HFF-Myc (cell line): Measurements from ENCODE around the gene BARX1.
"Not testable (repeated sequence)": the region's sequence is repeated elsewhere in the genome, so short reads cannot be mapped to it uniquely, and the experiment has no call there.

Experiments used
- DNase-seq: peaks from one replicate; pipeline ENCODE4 v3.0.0-alpha.2; 2011; ENCODE audit warnings: low read depth; ENCODE audit errors: extremely low read depth
- H3K4me3 ChIP-seq: replicated peaks from 2 replicates; pipeline ENCODE4 v1.5.1; 2011; ENCODE audit warnings: low read depth, mild to moderate bottlenecking, control low read depth, low read length
- TF ChIP-seq, protein P1 (sequence below): IDR thresholded peaks from 2 replicates; pipeline ENCODE4 v1.5.1; 2012; ENCODE audit warnings: mild to moderate bottlenecking, low read depth, low read length, control low read depth; ENCODE audit errors: missing control alignments

Gene BARX1

DNA sequence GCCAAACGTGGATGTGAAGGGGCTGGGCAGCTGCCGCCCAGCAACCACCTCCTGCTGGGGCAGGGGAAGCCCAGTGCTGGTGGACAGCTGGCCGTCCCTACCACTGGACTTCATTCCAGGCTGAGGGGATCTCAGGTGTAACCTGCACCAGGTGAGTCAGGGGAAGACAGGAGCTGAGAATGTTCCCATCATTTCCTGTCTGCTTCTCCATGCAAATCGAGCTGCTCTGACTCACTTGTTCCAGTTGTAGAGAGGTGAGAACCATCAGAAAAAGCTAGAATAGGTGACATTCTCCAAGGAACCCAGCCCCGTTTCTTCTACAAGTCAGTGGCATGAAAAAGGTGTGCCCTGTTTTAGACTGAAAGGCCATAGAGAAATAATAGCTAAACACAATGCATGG is 21.8 kb upstream of the BARX1 start:
- DNase-seq, result no peak

GRCh38 chr9:93976081-93976480 is 20.9 kb upstream of the BARX1 start:
- TF ChIP-seq, protein P1, sequence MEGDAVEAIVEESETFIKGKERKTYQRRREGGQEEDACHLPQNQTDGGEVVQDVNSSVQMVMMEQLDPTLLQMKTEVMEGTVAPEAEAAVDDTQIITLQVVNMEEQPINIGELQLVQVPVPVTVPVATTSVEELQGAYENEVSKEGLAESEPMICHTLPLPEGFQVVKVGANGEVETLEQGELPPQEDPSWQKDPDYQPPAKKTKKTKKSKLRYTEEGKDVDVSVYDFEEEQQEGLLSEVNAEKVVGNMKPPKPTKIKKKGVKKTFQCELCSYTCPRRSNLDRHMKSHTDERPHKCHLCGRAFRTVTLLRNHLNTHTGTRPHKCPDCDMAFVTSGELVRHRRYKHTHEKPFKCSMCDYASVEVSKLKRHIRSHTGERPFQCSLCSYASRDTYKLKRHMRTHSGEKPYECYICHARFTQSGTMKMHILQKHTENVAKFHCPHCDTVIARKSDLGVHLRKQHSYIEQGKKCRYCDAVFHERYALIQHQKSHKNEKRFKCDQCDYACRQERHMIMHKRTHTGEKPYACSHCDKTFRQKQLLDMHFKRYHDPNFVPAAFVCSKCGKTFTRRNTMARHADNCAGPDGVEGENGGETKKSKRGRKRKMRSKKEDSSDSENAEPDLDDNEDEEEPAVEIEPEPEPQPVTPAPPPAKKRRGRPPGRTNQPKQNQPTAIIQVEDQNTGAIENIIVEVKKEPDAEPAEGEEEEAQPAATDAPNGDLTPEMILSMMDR, result no peak
- DNase-seq, result no peak

More for the DNA sequence above, 21.8 kb upstream of the BARX1 start:
- TF ChIP-seq, protein P1, result no peak
- H3K4me3 ChIP-seq, result no peak overlapping the region

DNA sequence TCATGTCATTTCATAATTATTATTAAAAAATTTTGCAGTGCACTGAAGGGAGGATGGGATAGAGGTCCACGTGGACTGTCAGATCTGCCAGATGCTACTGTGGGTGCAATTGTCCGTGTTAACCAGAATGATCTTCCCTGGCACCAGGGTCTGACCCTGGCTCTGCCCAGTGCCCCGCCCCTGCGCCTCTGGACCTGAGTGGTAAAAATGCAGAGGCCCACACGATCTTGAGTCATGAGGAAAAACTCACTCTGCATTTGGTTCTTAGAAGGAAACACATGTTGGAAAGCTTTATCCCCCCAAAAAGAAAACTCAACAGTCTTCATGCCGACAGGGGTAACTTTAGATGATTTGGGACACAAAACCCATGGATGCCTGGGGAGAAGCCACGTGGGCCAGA is 20.1 kb upstream of the BARX1 start:
- no peak for DNase-seq
- TF ChIP-seq, protein P1, result no peak
- no peak overlapping the region for H3K4me3 ChIP-seq

More at GRCh38 chr9:93976081-93976480, 20.9 kb upstream of the BARX1 start:
- H3K4me3 ChIP-seq, result no peak overlapping the region

GRCh38 chr9:93974151-93974550 is 19.0 kb upstream of the BARX1 start:
- DNase-seq, result no peak
- TF ChIP-seq, protein P1, result no peak
- H3K4me3 ChIP-seq, result no peak overlapping the region

DNA sequence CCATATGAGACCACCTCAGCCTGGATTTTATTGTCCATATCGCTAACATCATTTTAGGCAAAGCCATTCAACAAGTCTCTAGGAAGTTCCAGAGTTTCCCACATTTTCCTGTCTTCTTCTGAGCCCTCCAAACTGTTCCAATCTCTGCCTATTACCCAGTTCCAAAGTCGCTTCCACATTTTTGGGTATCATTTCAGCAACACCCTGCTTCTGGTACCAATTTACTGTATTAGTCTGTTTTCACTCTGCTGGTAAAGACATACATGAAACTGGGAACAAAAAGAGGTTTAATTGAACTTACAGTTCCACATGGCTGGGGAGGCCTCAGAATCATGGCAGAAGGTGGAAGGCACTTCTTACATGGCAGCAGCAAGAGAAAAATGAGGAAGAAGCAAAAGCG is 17.5 kb upstream of the BARX1 start:
- DNase-seq, H3K4me3 ChIP-seq: not testable (repeated sequence)

- TF ChIP-seq, protein P1, result no peak
- no peak overlapping the region for H3K4me3 ChIP-seq
- DNase-seq, result no peak
Observed at GRCh38 chr9:93969328-93969661, 14.1 kb upstream of the BARX1 start.

DNA sequence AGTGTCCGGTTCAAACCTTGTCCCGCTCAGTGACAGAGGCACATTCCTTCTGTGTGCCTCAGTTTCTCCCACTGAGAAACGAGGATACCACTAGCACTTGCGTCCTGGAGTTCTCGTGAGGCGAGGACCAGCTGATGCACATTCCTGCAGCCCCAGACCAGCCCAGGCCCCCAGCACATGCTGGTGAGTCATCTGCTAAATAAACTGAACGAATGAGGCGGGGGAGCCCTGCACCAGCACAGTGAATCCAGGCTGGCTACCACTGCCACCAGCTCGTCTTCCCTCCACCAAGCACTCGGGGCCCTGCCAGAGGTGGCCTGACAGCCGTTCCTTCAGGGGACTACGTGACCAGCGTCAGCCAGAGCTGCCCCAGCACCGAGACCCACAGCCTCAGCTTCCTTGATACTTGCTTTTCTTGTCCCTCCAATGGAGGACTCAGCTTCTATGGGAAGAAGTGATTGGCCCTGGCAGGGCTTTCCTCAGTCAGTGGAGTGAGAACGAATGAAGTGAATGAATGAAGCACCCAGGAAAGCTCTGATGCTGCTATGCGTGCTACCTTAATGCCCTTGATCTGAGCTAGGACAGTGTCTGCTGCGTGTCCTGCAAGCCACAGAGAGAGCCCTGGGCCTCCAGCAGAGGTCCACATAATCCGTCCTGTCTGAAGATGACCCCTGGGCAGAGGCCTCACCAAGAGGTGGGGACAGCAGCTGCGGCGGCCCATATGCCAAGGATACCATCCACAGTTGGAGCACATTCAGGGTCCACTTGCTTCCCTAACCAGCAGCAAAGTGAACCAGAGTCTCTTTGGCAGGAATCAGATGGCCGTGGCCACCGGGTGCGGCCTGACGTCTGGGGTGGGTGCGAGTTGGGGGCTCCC is 13.5 kb upstream of the BARX1 start:
- TF ChIP-seq, protein P1, result no peak
- no peak overlapping the region for H3K4me3 ChIP-seq
- DNase-seq, result no peak
